Left kidney (tissue), 2 donors: ENCODE measurements around the gene PATZ1. TPM values are rescaled to one million over a fixed set of nuclear protein-coding genes. Genes with fewer than 3 reads are reported as not detected.

ENCODE experiments used
- DNase-seq: peaks from one replicate; pipeline ENCODE4 v3.0.0-alpha.2; 2013
- polyA plus RNA-seq: library from polyadenylated mRNA; unstranded; fragments of 120-200 nt; gene quantifications from one replicate; pipeline ENCODE4 v1.2.1, GENCODE V29; 2013; ENCODE audit not compliant: insufficient read length

The PATZ1 gene
- polyA plus RNA-seq, 1 donor, result 71.9 TPM

- no peak for DNase-seq
Observed at GRCh38 chr22:31286360-31287255, 59.5 kb downstream of the PATZ1 start.

- no peak for DNase-seq
Observed at GRCh38 chr22:31284281-31285155, 61.6 kb downstream of the PATZ1 start.

- no peak for DNase-seq
Observed at GRCh38 chr22:31282748-31283468, 63.2 kb downstream of the PATZ1 start.

- no peak for DNase-seq
Observed at GRCh38 chr22:31281733-31282132, 64.4 kb downstream of the PATZ1 start.

- no peak for DNase-seq
Observed at GRCh38 chr22:31279821-31280505, 66.2 kb downstream of the PATZ1 start.

GRCh38 chr22:31279327-31279669 is 66.8 kb downstream of the PATZ1 start:
- DNase-seq, result no peak

GRCh38 chr22:31278626-31279326 is 67.4 kb downstream of the PATZ1 start:
- no peak for DNase-seq

- no peak for DNase-seq
Observed at GRCh38 chr22:31278151-31278621, 68.0 kb downstream of the PATZ1 start.

GRCh38 chr22:31277741-31278140 is 68.4 kb downstream of the PATZ1 start:
- DNase-seq, result no peak

GRCh38 chr22:31276426-31277167 is 69.5 kb downstream of the PATZ1 start:
- DNase-seq, result no peak

Other genes starting within 250 kb of the PATZ1 start
- gene SELENOM, start 238.8 kb downstream of the PATZ1 start, polyA plus RNA-seq, result 3.5 TPM
- 4.9 TPM for gene INPP5J, start 223.4 kb downstream of the PATZ1 start, polyA plus RNA-seq
- 0.18 TPM for gene PLA2G3, start 205.8 kb downstream of the PATZ1 start, polyA plus RNA-seq
- gene RNF185, start 186.2 kb downstream of the PATZ1 start, polyA plus RNA-seq, result 52.9 TPM
- gene LIMK2, start 134.0 kb downstream of the PATZ1 start, polyA plus RNA-seq, result 50.4 TPM
- 10.6 TPM for gene PIK3IP1, start 53.9 kb downstream of the PATZ1 start, polyA plus RNA-seq
- gene DRG1, start 53.3 kb upstream of the PATZ1 start, polyA plus RNA-seq, result 92.1 TPM
- gene EIF4ENIF1, start 143.5 kb upstream of the PATZ1 start, polyA plus RNA-seq, result 55.5 TPM
- 52.3 TPM for gene SFI1, start 150.2 kb upstream of the PATZ1 start, polyA plus RNA-seq